GM19324 (cell line): Measurements from ENCODE around the gene OTOS.

Source experiments
- ATAC-seq: cut with Tn5 transposase; IDR thresholded peaks from one replicate; pipeline ENCODE4 v1.9.1; 2021; ENCODE audit warnings: mild to moderate bottlenecking, moderate library complexity; ENCODE audit not compliant: unreplicated experiment, low FRiP score

OTOS gene

DNA sequence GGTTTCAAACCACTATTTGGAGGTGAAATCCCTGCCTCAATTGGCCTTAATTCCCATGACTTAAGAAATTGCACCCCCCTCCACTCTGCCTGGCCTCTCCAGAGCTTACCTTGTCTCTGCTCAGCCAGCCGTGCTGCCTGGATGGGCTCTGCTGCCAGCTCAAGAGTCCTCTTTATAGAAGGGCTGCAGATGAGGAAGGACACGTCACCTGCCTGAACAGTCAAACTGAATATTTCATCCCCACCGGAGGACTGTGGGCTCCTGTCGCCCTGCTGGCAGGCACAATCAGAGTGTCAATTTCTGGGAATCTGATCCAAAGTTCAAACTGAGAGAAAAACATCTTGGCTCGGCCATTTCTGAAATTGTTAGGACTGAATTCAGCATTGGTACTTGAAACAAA is at the start of gene OTOS:
Gene OTOS, minus strand, starts transcription at position 148 of the 400 bp plus-strand sequence. CDS start 332 bp downstream, outside the sequence.
- ATAC-seq = no peak

DNA sequence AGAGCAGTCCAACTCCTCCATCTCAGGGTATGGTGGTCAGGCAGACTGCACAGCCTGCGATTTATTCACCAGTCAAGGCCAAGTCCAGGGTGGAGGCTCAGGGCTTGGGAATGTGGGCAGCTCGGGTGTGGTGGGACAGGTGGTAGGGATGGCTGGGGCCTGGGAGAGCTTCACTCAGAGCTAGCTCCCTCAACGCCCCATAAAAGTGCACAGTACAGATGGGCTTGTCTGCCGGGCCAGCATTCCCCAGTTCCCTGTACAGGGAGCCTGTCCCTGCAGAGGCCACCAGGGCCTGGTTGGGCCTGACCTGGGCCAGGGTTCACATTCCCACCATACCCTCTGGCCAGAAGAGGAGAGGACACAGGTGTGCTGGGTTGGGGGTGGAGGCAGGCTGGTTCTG is 49.2 kb upstream of the OTOS start:
- no peak for ATAC-seq

GRCh38 chr2:240187989-240188590 is 47.6 kb upstream of the OTOS start:
- no peak for ATAC-seq

GRCh38 chr2:240186191-240186725 is 45.8 kb upstream of the OTOS start:
- no peak for ATAC-seq

DNA sequence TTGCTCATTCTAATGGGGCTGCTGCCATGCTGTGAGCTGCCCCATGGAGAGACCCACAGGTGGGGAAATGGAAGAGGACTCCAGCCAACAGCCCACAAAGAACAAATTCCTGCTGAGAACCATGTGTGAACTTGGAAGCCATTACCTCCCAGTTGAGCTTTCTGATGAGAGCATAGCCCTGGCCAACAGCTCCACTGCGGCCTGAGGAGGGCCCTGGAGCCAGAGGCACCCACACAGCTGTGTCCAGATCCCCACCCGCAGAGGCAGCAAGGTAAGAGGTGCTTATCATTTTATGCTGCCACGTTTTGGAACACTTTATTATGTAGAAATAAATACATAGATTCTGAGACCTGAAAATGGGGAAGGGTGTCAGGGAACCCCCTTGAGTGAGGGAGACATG is 44.2 kb upstream of the OTOS start:
- no peak for ATAC-seq

DNA sequence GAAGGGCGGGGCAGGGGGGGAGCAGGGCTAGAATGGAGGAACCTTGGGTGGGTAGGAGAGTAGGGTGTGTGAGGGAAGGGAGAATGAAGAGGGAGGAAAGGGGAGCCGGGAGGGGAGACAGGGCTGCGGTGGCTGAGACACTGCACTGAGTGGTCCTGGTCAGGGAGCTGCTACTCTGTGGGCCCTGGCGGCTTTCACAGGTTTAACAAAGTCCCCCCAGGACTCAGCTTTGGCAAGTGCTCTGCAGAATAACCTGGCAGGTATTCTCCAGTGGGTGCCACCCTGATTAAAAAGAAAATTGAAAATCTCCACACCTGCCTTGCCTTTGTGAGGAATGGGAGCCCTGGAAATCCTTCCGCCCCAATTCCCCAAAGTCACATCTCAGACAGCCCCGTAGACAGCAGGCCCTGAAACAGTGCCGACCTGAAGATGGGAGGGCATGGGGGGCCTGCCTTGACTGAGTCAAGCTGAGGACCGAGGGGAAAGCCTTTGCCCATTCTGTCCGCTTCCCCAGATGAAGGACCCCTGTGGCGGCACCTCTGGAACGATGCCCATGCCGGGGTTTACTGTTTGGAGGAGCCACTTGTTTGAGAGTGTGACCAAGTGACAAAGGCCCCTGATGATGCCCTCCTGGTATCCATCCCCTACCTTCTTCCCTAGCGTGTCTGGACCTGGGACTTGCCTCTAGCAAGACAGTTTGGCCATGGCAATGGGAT is 43.6 kb upstream of the OTOS start:
- no peak for ATAC-seq

GRCh38 chr2:240183006-240183874 is 42.8 kb upstream of the OTOS start:
- ATAC-seq = no peak

GRCh38 chr2:240182476-240182875 is 42.0 kb upstream of the OTOS start:
- no peak for ATAC-seq

GRCh38 chr2:240182001-240182400 is 41.5 kb upstream of the OTOS start:
- ATAC-seq = no peak

DNA sequence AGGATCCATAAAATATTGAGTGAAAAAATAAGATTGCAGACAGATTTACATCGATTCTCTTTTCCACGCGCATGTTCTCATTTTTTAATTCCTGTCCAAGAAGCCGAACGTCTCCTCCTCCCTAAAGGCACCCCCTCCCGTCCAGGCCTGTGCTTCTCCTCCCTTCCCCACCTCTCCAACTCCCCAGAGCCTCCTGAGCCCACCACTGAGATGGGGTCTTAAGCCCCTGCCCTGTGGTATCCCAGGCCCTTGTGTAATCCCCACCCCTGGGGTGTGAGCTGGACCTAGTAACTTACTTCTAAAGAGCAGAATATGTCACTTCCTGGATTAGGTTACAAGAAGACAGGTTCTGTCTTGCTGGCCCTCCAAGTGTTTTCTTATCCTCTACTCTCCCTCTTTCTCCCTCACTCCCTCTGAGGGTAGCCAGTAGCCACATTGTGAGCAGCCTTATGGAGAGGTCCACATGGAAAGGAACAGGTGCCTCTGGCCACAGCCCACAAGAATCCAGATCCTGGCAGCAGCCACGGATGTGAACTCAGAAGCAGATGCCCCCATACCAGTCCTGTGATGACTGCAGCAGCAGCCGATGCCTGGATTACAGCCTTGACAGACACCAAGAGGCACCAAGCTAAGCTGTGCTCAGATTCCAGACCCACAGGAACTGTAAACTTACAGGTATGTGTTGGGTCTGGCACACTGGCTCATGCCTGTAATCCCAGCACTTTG is 39.6 kb upstream of the OTOS start:
- ATAC-seq = no peak

GRCh38 chr2:240179186-240179815 is 38.8 kb upstream of the OTOS start:
- no peak for ATAC-seq

- ATAC-seq = no peak
These were observed 38.1 kb upstream of the OTOS start for GRCh38 chr2:240178564-240178963.

GRCh38 chr2:240174496-240174895 is 34.0 kb upstream of the OTOS start:
- ATAC-seq = no peak

DNA sequence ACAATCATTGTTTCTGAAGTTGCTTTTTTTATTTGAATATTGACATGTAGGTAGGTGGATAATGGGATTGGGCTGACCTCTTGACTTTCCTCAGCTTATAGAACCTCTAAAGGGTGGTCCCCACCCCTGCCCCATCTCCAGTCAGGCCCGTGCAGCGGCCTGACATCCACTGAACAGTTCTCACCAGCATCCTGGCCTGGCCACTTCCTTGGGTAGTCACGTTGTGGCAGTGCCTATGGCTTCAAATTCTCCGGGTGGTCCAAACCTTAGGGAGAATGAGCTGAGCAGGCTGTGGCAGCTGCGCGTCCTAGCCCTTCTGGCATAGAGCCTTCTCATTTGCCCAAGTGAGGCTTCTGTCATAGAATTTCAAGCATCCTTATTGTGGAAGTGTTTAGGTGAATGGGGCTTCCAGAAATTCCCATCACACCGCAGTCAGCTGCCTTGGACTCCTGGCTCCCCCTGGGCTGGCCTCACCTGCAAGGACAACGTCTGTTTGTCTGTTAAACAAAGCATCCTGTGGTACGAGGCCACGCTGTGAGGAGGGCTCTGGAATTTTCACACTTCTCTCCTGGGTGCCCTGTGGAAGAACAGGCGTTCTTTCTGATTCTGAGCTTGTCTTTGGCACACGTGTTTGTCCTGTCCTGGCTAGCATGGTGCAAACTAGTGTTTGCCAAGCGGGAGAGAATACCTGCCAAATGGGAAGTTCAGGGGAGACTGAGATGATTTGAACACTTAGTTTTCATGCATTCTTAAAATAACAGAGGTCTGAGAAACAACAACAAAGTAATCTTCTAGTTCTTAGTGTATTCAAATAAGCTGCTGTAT is 31.8 kb upstream of the OTOS start:
- ATAC-seq = no peak

DNA sequence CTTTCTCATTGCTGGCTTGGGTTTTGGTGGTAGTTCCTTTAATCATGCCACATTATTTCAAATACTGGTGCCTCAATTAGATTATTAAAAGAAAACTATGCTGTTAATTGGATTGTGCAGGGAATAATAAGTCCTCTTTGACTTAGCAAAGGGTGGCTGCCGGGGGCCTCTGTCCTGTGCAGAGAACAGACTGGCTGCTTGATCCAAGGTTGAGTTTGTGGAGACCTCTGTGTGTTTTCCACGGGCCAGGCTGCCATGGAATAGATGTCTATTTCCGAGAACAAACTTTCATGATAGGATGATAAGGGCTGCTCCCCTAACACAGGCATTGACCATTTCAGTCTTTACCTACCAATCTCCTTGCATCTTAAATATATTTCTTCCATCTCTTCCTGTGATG is 30.4 kb upstream of the OTOS start:
- ATAC-seq = no peak

DNA sequence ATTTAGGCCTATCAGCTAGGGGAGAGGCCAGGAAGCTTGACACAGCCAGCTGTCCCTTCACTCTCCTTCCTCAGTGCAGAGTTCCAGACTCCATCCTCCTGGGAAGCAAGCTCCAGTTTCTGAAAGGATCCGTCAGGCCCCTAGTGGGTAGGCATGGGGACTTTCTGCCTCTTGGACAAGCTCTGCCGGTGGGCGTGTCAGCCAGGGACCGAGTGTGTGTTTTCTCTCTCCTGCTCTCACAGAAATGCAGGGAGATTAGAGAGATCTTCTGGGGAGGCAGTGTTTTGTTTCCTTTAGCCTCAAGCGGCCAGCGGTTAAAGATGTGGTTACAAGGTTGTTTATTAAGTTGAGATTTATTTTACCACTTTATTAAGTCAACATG is 29.9 kb upstream of the OTOS start:
- ATAC-seq = no peak

DNA sequence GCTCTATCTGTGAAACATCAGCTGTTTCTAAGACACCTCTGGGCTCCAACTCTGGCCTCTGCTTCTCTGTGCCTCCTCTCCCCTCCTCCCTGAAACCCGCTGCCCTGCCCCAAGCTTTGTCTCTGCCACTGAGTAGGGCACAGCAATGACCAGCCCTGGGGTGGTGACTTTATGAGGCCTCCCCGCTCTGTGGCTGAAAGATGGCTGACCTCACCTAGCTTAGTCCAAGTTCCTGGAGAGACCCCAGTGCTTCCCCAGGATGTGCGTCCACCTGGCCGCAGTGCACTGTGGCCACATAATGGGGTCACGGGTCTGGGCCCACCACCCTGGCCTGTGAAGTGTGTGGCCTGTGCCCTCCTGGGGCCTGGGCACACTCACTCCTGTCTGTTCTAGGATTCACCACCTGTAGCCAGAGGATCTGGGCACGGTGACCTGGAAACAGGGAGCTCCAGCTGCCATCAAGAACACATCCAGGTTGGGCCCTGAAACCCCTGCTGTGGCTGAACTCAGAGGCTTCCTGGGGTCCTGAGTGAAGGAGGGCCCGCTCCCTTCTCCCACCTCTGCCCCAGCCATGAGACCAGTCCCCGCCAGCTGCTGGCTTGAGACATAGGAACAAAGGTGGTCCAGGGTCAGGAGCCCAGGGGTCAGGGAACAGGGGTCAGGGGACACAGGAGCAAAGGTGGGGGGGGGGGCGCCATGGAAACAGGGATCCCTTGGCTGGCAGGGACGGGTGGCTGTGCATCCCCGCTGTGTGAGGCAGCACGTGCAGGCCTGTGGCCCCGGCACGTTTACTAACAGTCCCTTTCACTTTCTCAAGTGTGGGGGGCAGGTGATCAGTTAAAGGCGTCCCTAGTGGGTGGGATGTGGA is 29.3 kb upstream of the OTOS start:
- no peak for ATAC-seq
